HG02884 (cell line): ENCODE measurements around the gene SOWAHD.
"Not testable (repeated sequence)": the region's sequence is repeated elsewhere in the genome, so short reads cannot be mapped to it uniquely, and the experiment has no call there.

Experiments
- ATAC-seq: cut with Tn5 transposase; IDR thresholded peaks from one replicate; pipeline ENCODE4 v1.9.1; 2021; ENCODE audit warnings: mild to moderate bottlenecking, moderate library complexity; ENCODE audit not compliant: unreplicated experiment

The SOWAHD gene, protein sequence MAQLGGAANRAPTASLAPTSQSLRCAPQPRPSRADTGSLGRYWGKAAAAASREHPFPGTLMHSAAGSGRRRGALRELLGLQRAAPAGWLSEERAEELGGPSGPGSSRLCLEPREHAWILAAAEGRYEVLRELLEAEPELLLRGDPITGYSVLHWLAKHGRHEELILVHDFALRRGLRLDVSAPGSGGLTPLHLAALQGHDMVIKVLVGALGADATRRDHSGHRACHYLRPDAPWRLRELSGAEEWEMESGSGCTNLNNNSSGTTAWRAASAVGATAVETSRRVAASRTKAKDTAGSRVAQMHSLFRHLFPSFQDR

GRCh38 chrX:119757979-119758730 lies at the start of gene SOWAHD:
SOWAHD (plus strand) TSS chrX:119758588; CDS start chrX:119758668, 80 bp downstream.
- no peak for ATAC-seq

- no peak for ATAC-seq
Measured at GRCh38 chrX:119708936-119709335, 49.5 kb upstream of the SOWAHD start.

- no peak for ATAC-seq
Measured at GRCh38 chrX:119709630-119710029, 48.8 kb upstream of the SOWAHD start.

GRCh38 chrX:119721487-119721886 lies 36.9 kb upstream of the SOWAHD start:
- ATAC-seq: no peak

DNA sequence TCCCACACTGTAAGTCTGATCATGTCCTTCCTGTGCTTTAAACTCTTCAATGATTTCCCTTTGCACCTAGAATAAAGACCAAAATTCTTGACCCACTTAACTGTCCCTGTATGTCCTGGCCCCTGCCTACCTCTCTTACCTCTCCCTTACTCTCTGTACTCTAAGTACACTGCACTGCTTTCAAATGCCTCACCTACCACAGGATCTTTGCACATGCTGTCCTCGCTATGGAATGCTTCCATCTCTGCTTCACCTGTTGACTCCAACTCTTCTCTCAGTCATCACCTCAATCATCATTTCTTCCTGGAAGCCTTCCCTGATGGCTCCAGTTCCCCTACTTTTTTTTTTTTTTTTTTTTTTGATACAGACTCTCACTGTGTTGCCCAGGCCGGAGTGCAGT lies 36.5 kb upstream of the SOWAHD start:
- no peak for ATAC-seq

- ATAC-seq: no peak
Measured at GRCh38 chrX:119726900-119727555, 31.4 kb upstream of the SOWAHD start.

DNA sequence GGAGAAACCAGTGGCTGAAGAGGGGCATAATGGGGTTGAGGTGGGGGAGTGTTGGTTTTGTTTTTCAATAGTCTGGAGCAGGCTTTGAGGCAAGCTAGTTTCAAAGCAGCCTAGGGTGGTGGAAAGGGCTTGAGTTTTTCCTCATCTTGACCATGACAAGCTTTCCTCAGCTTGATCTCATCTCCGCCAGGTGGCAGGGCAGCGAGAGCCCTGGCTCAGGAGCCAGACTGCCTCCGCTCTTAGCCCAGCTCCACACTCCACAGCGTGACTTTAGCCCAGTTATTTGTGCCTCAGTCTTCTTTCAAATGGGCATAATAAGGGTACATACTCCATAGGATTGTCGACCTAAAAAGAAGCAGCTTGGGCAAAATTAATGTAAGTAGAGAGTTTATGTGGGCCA lies 29.9 kb upstream of the SOWAHD start:
- ATAC-seq: no peak

DNA sequence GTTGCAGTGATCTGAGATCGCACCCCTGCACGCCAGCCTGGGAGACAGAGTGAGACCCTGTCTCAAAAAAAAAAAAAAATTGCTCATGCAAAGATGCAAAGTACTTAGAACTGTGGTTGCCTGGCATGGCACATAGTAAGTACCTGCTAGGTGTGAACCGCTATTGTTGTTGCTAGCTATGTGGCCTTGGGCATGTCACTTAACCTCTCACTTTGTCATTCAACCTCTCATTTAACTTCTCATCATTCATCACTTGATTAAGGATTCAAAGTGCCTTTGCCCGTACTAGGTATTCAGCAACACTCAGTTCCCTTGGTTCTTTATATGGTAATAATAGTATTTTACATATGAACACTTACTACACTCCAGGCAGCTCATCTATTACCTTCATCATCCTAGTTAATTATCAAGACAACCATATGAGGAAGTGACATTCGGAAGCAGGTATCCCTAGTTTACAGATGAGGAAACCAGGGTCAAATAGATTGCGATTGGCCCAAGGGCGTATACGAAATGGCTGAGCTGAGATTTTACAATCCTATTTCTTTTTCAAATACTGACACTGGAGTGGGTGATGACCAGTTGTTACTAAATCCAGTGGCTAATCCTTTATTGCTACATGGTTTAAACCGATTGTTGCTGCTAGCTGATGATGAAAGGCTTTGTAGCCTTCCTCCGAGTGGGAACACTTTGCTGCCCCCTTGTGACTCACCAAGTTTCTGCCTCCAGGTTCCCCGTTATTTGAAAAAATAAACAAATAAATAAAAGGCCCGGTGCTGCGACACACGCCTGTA lies 28.8 kb upstream of the SOWAHD start:
- no peak for ATAC-seq

DNA sequence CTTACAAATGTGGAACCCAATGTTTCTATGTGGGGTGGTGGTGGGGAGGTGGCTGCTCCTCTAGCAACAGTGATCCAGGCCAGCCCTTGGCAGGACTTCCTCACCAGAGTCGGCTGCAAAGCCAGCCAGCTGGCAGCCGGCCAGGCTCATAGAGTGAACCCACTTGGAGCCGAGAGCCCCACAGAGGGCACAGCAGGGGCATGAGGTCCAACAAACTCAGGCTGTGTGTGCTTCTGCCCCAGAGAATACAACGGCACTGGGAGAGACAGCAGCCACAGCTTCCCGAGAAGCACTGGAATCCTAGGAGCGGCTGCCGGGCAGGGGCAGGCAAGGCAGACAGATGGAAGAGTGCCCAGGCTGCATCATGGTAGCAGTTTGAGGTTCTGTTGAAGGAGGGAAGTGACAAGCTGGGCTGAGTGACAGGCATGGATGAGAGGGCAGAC lies 23.5 kb upstream of the SOWAHD start:
- no peak for ATAC-seq

GRCh38 chrX:119735467-119735866 lies 22.9 kb upstream of the SOWAHD start:
- ATAC-seq: no peak

GRCh38 chrX:119736206-119736764 lies 22.1 kb upstream of the SOWAHD start:
- no peak for ATAC-seq

DNA sequence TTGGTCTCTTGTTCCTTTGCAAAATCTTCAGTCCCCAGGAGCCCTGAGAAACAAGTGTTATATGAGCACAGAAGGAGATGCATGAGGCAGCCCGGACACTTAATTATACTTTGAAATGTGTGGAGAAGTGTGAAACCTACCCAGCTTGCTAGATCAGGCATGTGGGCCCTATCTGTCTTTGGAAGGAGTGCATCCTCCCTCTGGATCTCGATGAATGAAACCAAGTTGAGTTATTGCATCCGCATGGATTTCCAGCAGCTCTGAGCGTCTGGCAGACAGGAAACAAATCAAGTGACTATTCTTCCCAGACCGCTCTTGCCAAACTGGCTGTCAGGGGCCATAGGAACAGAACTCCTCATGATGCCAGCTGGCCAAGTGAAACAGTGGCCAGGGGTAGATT lies 19.6 kb upstream of the SOWAHD start:
- no peak for ATAC-seq

GRCh38 chrX:119745283-119745848 lies 13.0 kb upstream of the SOWAHD start:
- ATAC-seq: no peak

DNA sequence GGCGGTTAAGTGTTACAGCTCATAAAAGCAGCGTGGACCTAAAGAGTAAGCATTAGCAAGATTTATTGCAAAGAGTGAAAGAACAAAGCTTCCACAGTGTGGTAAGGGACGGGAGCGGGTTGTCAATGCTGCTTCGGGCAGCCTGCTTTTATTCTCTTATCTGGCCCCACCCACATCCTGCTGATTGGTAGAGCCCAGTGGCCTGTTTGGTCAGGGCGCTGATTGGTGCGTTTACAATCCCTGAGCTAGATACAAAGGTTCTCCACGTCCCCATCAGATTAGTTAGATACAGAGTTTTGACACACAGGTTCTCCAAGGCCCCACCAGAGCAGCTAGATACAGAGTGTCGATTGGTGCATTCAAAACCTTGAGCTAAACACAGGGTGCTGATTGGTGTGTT lies 8.3 kb upstream of the SOWAHD start:
- not testable (repeated sequence) for ATAC-seq

DNA sequence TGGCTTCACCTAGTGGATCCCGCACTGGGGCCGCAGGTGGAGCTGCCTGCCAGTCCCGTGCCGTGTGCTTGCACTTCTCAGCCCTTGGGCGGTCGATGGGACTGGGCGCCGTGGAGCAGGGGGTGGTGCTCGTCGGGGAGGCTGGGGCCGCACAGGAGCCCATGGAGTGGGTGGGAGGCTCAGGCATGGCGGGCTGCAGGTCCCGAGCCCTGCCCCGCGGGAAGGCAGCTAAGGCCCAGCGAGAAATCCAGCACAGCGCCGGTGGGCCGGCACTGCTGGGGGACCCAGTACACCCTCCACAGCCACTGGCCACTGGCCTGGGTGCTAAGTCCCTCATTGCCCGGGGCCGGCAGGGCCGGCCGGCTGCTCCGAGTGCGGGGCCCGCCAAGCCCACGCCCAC lies 7.6 kb upstream of the SOWAHD start:
- not testable (repeated sequence) for ATAC-seq

- no peak for ATAC-seq
Measured at GRCh38 chrX:119753001-119753400, 5.4 kb upstream of the SOWAHD start.

DNA sequence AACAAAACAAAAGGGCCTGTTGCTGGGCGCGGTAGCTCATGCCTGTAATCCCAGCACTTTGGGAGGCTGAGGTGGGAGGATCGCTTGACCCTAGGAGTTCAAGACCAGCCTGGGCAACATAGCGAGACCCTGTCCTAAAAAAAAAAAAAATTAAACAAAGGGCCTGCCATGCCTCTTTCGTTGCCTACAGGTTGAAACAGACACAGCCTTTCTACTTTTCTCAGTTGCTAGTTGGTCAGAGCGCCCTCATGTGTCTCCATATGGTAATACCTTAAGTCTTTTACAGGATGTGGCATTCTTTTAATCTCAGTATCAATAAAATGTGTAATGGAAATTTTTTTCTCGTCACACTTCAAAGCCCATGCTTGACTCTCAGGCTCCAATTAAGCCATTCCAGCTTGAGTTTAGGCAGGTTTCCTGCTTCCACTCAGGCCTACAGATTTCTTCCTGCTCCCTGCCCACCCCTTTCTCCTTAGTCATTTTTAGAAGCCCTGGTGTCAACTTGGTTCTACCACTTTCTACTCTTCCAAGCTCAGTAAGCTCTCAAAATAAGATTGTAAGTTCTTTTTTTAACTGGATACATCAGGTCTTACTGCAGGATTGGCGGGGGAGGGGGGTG lies 4.6 kb upstream of the SOWAHD start:
- ATAC-seq: no peak

- peak; percentile 44 for ATAC-seq
Measured at GRCh38 chrX:119755981-119756533, 2.3 kb upstream of the SOWAHD start.

DNA sequence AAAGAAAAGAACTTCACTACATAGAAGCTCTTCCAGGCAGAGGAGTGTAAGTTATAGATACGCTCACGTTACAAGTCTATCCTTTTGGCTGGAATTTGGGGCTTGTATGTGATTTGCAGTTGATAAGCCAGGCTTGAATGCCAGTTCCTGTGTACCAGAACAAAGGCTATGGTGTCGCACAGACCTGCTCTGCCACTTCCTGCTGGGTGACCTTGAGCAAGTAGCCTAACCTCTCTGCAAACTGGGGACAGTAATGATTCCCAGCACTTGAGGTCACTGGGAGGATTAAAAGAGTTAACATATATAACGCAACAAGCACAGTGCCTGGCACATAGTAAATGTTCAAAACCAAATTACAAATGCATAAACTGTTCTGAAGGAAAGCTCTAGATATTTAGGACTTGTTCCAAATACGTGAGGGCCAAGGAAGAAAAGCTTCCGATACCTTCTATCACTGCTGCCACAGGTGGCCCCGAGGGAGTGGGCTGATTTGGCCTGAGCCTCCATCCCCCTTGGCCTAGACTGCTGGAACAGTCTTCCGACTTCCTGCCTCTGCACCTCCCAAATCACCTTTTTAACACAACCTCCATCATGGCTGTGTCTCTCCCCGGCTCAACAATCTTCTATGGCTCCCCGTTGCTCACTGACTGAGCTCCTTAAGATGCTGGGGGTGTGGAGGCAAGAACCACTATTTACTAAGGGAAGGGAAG lies 1.3 kb upstream of the SOWAHD start:
- ATAC-seq: no peak
